HG02884 (cell line): ENCODE measurements around the gene BLTP2.
"Not testable (repeated sequence)": the region's sequence is repeated elsewhere in the genome, so short reads cannot be mapped to it uniquely, and the experiment has no call there.

Experiments used
- ATAC-seq: cut with Tn5 transposase; IDR thresholded peaks from one replicate; pipeline ENCODE4 v1.9.1; 2021; ENCODE audit warnings: mild to moderate bottlenecking, moderate library complexity; ENCODE audit not compliant: unreplicated experiment

BLTP2 gene

GRCh38 chr17:28644787-28645575 is at the start of gene BLTP2:
BLTP2 (minus strand) TSS chr17:28645158; CDS start chr17:28645056, 102 bp downstream.
- peak; percentile 82 for ATAC-seq

GRCh38 chr17:28693869-28694268 is 48.9 kb upstream of the BLTP2 start:
- no peak for ATAC-seq

DNA sequence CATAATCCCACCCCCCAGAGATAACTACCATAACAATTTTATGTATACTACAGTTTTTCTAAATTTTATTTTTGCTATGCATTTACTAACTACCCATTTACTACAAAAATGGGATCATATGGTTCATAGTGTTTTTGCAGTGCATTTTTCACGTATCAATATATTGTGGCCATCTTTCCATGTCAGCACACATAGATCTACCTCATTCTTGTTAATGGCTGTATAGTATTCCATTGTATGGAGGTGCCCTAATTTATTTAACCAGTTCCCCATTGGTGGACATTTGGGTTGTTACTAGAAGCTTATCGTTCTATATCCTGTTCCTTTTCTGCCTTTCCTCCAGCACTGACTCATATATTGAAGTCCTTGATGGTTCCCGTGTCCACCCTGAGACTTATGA is 44.1 kb upstream of the BLTP2 start:
- ATAC-seq: no peak

DNA sequence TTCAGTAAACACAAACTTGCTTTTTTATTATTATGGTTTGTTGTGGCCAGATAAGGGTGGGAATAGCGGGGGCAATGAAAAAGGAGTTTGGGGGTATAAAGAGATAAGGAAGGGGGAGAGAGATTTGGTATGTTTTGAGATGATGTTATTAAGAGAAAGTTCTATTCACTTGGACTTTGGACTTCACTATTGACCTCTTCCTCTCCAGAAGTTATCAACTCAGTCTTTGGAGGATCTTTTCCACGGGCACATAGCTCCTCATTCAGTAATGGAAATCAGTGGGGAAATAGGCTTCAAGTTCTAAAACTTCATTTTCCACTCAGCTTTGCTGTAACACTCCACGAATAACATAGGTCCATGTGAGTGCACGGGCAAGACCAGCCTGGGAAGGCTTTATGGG is 43.5 kb upstream of the BLTP2 start:
- ATAC-seq: no peak

- no peak for ATAC-seq
Measured at GRCh38 chr17:28686296-28686695, 41.3 kb upstream of the BLTP2 start.

DNA sequence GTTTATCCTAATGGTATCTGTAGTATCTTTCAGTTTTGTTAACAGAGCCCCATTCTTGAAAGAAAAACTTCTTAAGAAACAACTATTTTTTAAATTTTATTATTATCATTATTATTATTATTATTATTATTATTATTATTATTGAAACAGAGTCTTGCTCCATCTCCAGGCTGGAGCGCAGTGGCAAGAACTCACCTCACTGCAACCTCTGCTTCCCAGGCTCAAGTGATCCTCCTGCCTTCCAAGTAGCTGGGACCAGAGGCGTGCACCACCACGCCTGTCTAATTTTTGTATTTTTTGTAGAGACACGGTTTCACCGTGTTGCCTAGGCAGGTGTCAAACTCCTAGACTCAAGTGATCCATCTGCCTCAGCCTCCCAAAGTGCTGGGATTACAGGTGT is 40.4 kb upstream of the BLTP2 start:
- no peak for ATAC-seq

GRCh38 chr17:28684963-28685362 is 40.0 kb upstream of the BLTP2 start:
- ATAC-seq: no peak

DNA sequence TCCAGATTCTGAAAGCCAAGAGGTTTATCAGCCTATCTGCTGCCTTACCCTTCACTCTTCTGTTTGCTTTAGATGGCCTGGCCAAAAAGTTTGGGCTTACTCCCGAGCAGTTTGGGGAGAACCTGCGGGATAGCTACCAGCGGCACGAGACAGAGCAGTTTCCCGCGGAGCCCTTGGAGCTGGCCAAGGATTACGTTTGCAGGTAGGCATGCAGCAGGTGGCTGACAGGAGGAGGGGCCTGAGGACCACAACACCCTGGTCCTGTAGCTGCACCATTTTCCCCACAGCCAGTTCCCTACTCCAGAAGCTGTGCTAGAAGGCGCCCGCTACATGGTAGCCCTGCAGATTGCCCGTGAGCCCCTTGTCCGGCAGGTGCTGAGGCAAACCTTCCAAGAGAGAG is 37.7 kb upstream of the BLTP2 start:
- no peak for ATAC-seq

GRCh38 chr17:28675980-28676379 is 31.0 kb upstream of the BLTP2 start:
- ATAC-seq: no peak

- no peak for ATAC-seq
Measured at GRCh38 chr17:28675490-28675889, 30.5 kb upstream of the BLTP2 start.

DNA sequence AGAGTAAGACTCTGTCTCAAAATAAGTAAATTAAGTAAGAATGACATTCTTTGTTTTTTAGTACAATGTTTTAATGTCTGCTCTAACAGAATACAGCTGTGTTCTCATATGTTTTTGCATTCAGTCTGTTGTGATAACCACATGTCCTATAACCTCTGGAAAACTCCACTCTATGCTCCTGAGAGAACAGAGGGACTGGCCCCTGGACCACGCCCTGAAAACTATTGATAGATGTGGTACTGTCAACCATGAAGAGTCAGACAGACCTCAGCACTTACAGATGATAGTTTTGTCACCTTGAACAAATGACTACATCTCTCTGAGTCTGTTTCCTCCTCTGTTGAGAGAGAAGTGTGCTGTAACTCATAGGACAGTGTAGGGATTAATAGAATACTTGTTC is 25.0 kb upstream of the BLTP2 start:
- ATAC-seq: no peak

DNA sequence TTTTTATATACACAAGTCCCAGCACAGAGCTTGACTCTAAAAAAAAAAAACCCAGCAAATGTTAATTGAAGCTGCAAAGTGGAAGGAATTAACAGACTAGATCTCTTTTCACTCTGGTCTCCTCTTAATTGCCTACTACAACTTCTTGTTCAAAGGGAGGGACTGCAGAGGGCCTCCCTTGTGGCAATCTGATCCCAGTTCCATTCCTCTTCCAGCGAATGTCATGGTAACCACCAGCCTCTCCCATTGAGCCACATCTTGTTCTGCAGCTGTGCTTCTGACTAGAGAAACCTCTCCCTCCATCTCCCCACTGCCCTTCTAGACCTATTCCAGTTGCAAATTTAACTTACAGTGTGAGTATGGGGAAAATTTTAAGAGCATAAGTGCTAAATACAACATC is 22.9 kb upstream of the BLTP2 start:
- ATAC-seq: no peak

DNA sequence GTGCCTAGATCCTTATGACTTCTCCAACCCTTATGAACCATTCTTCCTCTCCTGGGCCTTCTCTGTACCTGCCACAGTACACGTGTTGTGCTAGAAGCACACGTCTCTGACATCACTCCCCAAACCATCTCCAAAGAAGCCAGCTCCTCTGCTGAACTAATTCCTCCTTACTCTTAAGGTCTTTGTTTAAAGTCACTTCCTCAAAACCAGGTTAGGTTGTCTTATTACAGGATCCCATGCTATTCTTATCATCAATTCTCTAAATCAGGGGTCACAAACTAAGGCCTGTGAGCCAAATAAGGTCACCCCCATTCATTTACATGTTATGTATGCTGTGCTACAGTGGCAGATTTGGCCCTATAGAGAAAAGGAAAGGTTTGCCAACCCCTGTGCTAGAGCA is 21.0 kb upstream of the BLTP2 start:
- no peak for ATAC-seq

GRCh38 chr17:28663723-28664122 is 18.8 kb upstream of the BLTP2 start:
- ATAC-seq: no peak

GRCh38 chr17:28662527-28662829 is 17.5 kb upstream of the BLTP2 start:
- ATAC-seq: no peak

DNA sequence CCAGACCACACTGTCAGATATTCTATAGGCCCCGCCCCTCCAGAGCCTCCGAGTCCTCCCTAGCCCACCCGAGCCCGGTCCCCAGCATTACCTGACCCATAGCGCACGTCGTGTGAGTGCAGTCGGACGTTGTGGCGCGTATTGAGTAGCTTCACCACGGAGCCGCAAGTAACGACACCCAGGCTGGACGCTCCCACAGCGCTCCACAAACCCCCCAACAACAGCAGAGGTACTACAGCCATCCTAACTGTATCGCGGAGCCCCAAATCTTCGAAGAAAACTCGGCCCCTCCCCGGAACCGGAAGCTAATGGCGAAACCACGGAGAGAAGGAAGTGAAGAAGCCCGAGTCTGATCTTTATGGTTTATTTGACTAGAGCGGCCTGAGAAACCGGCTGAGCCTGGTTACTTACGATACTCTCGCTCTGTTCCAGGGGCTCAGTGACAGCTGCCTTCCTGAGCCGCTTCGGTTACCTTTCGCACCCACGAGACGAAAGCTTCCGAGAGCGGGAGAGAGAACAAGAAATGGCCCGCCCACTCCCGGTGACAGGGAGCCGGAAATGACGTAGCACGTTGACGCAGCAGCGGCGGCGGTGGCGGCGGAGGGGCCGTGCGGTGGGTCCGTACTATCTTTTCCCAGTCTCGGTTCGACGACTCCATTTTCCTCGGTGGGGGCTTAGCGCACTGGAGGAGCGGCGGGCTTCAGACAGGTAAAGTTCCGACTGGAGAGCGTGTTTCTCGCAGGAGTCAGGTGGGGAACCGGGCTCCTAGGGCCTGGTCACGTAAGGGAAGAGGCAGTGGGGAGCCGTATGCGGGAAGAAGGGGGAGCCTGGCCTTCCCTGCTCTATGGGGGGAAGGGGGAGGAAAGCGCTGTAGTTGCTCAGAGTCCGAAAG is 16.9 kb upstream of the BLTP2 start, which contains the start of the genes SDF2 and SUPT6H:
SDF2 (minus strand) TSS at position 272 of the 892 bp plus-strand sequence; CDS start at position 242, 30 bp downstream.
SUPT6H (plus strand) TSS at position 571 of the 892 bp plus-strand sequence. CDS start 11,197 bp downstream, outside the sequence.
- peak; percentile 77 for ATAC-seq

GRCh38 chr17:28659497-28659881 is 14.5 kb upstream of the BLTP2 start:
- not testable (repeated sequence) for ATAC-seq

DNA sequence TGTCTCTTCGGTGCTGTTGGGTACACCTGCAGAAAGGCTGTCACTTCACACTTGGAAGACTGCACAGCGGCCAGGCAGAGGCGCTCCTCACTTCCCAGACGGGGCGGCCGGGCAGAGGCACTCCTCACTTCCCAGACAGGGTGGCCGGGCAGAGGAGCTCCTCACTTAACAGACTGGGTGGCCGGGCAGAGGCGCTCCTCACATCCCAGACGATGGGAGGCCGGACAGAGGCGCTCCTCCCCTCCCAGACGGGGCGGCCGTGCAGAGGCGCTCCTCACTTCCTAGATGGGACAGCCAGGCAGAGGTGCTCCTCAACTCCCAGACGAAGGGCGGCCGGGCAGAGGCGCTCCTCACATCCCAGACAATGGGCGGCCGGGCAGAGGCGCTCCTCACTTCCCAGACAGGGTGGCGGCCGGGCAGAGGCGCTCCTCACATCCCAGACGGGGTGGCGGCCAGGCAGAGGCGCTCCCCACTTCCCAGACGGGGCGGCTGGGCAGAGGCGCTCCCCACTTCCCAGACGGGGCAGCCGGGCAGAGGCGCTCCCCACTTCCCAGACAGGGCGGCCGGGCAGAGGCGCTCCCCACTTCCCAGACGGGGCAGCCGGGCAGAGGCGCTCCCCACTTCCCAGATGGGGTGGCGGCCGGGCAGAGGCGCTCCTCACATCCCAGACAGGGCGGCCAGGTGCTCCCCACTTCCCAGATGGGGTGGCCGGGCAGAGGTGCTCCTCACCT is 14.0 kb upstream of the BLTP2 start:
- not testable (repeated sequence) for ATAC-seq

DNA sequence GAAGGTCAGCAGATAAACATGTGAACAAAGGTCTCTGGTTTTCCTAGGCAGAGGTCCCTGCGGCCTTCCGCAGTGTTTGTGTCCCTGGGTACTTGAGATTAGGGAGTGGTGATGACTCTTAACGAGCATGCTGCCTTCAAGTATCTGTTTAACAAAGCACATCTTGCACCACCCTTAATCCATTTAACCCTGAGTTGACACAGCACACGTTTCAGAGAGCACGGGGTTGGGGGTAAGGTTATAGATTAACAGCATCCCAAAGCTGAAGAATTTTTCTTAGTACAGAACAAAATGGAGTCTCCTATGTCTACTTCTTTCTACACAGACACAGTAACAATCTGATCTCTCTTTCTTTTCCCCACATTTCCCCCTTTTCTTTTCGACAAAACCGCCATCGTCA is 13.4 kb upstream of the BLTP2 start:
- ATAC-seq: not testable (repeated sequence)

DNA sequence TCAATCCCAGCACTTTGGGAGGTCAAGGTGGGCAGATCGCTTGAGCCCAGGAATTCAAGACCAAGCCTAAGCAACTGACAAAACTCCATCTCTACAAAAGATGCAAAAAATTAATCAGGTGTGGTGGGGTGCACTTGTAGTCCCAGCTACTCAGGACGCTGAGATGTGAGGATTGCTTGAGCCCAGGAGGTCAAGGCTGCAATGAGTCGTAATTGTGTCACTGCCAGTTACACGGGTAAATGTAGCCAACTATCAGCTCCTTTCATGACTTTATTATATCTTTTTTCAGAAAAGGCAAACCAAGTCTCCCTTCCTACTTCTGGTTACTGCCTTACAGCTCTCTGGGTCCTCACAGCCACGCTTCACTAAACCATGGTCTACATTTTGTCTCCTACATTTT is 12.8 kb upstream of the BLTP2 start:
- ATAC-seq: no peak

- no peak for ATAC-seq
Measured at GRCh38 chr17:28655160-28655559, 10.2 kb upstream of the BLTP2 start.
